LoVo (cell line): ENCODE measurements around the gene CRNN.

Source experiments
- DNase-seq: peaks from one replicate; pipeline ENCODE4 v3.0.0-alpha.2; 2016; ENCODE audit warnings: low spot score

Gene CRNN

GRCh38 chr1:152419917-152420316, 5.9 kb upstream of the CRNN start:
- DNase-seq = no peak

GRCh38 chr1:152415454-152416227, 1.6 kb upstream of the CRNN start:
- no peak for DNase-seq

- no peak for DNase-seq
Measured at GRCh38 chr1:152412756-152413155, 1.3 kb downstream of the CRNN start.

GRCh38 chr1:152411134-152411533, 2.9 kb downstream of the CRNN start:
- DNase-seq = no peak

DNA sequence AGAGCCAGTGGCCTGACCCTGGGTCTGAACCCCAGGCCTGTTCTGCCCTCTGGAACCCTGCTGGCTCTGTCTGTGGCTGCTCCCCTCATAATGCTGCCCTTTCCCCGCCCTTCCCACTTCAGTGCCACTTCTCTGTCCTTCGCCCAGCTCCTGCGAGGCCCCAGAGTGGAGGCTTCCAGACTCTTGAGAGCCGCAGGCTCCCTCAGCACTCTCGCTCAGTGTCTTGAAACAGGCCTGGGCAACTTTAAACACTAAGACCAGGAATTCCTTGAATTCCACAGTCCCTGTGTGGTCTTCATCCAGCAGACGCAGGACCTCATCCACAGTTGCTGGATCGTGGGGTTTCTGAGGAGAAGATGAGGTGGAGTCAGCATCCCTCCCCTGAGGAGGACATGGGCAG, 3.5 kb downstream of the CRNN start:
- DNase-seq = no peak

DNA sequence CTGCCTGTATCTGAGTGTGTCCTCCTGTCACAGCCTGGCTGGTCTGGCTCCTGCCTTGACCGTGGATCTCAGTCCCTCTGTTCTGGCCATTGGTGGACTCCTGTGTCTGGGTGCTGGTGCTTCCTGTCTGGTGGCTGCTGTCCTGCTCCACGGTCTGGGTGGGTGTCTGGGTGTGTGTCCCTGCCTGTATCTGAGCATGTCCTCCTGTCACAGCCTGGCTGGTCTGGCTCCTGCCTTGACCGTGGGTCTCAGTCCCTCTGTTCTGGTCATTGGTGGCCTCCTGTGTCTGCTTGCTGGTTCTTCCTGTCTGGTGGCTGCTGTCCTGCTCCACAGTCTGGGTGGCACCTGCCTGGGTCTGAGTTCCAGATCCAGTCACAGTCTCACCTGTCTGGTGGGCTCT, 4.0 kb downstream of the CRNN start:
- DNase-seq = no peak

- DNase-seq = no peak
Measured at GRCh38 chr1:152408664-152409063, 5.4 kb downstream of the CRNN start.

- peak; percentile 27 for DNase-seq
Measured at GRCh38 chr1:152398812-152399698, 15.0 kb downstream of the CRNN start.

DNA sequence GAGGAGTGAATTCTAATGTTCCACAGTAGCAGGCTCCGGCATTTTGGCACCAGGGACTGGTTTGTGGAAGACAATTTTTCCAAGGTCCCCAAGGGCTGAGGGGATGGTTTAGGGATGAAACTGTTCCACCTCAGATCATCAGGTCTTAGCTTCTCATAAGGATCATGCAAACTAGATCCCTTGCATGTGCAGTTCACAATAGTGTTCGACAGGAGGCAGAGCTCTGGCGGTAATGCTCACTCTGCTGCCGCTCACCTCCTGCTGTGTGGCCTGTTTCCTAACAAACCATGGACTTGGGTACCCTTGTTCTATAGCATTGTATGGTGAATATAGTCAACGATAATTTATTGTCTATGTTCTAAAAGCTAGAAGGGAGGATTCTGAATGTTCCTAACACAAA, 16.6 kb downstream of the CRNN start:
- no peak for DNase-seq

DNA sequence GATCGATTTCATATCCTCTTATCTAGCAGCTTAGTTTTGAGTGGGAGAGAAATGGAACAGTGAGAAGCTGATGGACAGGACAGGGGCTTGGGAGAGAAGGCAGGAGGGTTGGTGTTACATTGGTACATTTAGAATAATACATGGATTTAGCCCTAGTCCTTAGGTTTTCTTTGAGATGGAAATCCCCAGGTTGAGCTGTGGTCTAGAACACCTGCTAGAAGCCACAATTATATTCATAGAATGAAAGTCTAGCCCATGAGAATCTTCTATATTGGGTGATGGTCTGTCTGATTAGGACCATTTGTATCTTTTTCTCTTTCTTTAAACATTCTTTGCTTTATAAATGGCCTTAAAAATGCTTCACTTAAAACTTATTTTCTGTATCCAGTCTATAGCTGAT, 19.9 kb downstream of the CRNN start:
- DNase-seq = no peak

- DNase-seq = peak; percentile 64
Measured at GRCh38 chr1:152392909-152393308, 21.2 kb downstream of the CRNN start.

GRCh38 chr1:152388889-152389288, 25.2 kb downstream of the CRNN start:
- no peak for DNase-seq

GRCh38 chr1:152386940-152387339, 27.1 kb downstream of the CRNN start:
- no peak for DNase-seq

DNA sequence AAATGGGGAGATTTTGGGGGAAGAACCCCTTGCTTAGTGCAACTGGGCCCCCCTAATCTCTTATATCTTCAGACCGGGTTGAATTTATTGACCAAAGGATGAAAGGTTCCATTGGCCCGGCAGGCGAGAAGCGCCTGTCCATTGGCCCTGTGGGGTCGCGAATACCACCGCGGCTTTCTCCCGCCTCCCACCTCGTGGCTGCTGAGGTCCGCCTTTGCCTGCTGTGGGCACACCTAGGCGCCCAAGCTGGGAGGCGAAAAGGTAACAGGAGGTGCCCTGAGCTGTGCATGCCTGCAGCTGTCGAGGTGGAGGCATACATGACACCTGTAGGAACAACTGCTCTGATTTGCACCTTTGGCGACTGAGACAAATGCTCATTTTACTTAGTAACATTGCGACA, 33.1 kb downstream of the CRNN start:
- no peak for DNase-seq

GRCh38 chr1:152374451-152374850, 39.6 kb downstream of the CRNN start:
- no peak for DNase-seq

- no peak for DNase-seq
Measured at GRCh38 chr1:152372672-152373071, 41.4 kb downstream of the CRNN start.

DNA sequence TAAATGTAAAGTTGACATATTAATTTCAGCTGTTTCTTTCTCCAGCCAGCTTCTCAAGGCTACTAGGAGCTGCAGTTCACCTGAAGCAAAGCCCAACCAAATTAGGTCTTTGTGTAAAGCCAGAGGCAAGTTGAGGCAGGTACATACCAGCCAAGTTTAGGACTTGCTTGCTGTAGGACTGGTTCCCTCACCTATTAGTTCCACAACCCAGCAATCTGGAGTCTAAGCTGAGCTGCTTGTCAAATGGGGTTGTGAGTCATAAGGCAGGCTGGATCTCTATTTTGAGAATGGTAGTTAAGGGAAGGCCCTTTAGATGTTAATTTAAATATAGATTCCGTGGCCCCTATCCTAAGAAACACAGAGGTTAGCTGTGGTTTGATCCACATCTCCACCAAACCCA, 46.6 kb downstream of the CRNN start:
- DNase-seq = no peak

DNA sequence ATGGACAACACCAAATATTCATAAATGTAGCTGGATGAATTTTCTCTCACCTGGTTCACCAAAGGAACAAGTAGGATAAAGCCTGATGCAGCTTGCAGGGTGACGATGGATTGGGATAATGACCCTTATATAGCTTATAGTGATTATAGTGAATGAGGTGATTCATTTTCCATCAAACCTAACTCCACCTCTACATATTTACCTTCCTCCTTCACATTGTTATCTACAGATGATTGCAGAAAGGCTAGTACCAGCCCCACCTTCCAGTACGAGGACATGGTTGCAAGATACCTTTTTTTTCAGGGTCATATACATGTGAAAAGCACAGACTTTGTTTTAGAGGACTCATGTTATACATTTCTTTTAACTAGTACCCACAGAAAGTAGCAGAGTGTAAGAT, 54.2 kb downstream of the CRNN start, which contains the start of gene FLG2:
TSS of gene FLG2 (minus strand) at position 101 of the 400 bp plus-strand sequence. CDS start 1,122 bp downstream, outside the sequence.
- DNase-seq = no peak
